ENCODE data around the gene MRPS21.

MRPS21 gene

GRCh38 chr1:150268705-150269403 is 24.8 kb upstream of the MRPS21 start, which contains the start of gene APH1A:
TSS of gene APH1A (minus strand) at chr1:150269016. CDS start at chr1:150268810, 206 bp downstream.
- peak within 1 kb of the TSS; percentile 82 for H3K27ac ChIP-seq
- TF ChIP-seq CTCF (IDR thresholded peaks at IDR 0.05), result no peak
- TF ChIP-seq ZFX (IDR thresholded peaks at IDR 0.05; ENCODE audit: borderline replicate concordance), result no peak

GRCh38 chr1:150269451-150269850 is 24.2 kb upstream of the MRPS21 start:
- H3K27ac ChIP-seq, result peak overlapping the region; percentile 82
- TF ChIP-seq ZFX (IDR thresholded peaks at IDR 0.05; ENCODE audit: borderline replicate concordance), result no peak
- no peak for TF ChIP-seq CTCF (IDR thresholded peaks at IDR 0.05)

- H3K27ac ChIP-seq, result no peak overlapping the region
- TF ChIP-seq ZFX (IDR thresholded peaks at IDR 0.05; ENCODE audit: borderline replicate concordance) (no peak), CTCF (IDR thresholded peaks at IDR 0.05) (no peak)
Measured at GRCh38 chr1:150271291-150271959, 22.2 kb upstream of the MRPS21 start.

- no peak overlapping the region for H3K27ac ChIP-seq
- TF ChIP-seq CTCF (IDR thresholded peaks at IDR 0.05) (no peak), ZFX (IDR thresholded peaks at IDR 0.05; ENCODE audit: borderline replicate concordance) (no peak)
Measured at GRCh38 chr1:150273311-150273710, 20.4 kb upstream of the MRPS21 start.

GRCh38 chr1:150280138-150280707 is 13.4 kb upstream of the MRPS21 start:
- TF ChIP-seq CTCF (IDR thresholded peaks at IDR 0.05), result no peak
- TF ChIP-seq ZFX (IDR thresholded peaks at IDR 0.05; ENCODE audit: borderline replicate concordance), result no peak
- peak overlapping the region; percentile 89 for H3K27ac ChIP-seq

GRCh38 chr1:150281221-150281757 is 12.4 kb upstream of the MRPS21 start:
- peak overlapping the region; percentile 89 for H3K27ac ChIP-seq
- TF ChIP-seq ZFX (IDR thresholded peaks at IDR 0.05; ENCODE audit: borderline replicate concordance) (no peak), CTCF (IDR thresholded peaks at IDR 0.05) (peak; percentile 90)

Measured in 22Rv1 (cell line).